ENCODE data around the gene CTH. TPM values are rescaled to one million over a fixed set of nuclear protein-coding genes. Genes with fewer than 3 reads are reported as not detected.

CTH gene
- total RNA-seq, 1 donor from 2014 or later, result 0.90 TPM

Other genes with a start within 250 kb of the CTH start
- gene LRRC40, start 205.7 kb upstream of the CTH start, total RNA-seq, result 17.7 and 19.9 TPM in 2 replicates
- 75.1 and 105 TPM in 2 replicates for gene SRSF11, start 189.9 kb upstream of the CTH start, total RNA-seq
- gene ANKRD13C, start 56.5 kb upstream of the CTH start, total RNA-seq, result 18.7 and 24.5 TPM in 2 replicates

All from dermis microvascular lymphatic vessel endothelial cell (primary cell).